Activated T-cell treated with anti-CD3 and anti-CD28 coated beads, Interleukin-2, amount 50 U/mL, for 4 hours (primary cell): ENCODE measurements around the gene CCNYL1. TPM values are rescaled to one million over a fixed set of nuclear protein-coding genes. Genes with fewer than 3 reads are reported as not detected.
A peak's percentile ranks its signal among the peaks of the same experiment; 100 is the strongest.
"Not testable (repeated sequence)": the region's sequence is repeated elsewhere in the genome, so short reads cannot be mapped to it uniquely, and the experiment has no call there.

Experiments used
- ATAC-seq, 2 donors: fragments of 200-7000 bp; cut with Tn5 transposase; one replicate each; pipeline ENCODE4 v1.10.0; 2021
- DNase-seq: peaks from one replicate; pipeline ENCODE4 v3.0.0-alpha.2; 2020
- H3K27me3 Mint-ChIP-seq: one replicate; pipeline ENCODE4 v1.8.0; 2021; ENCODE audit warnings: low read depth, mixed read lengths
- H3K36me3 Mint-ChIP-seq: one replicate; pipeline ENCODE4 v1.8.0; 2022; ENCODE audit warnings: mixed read lengths; ENCODE audit not compliant: insufficient read depth
- H3K4me1 Mint-ChIP-seq: one replicate; pipeline ENCODE4 v1.8.0; 2021; ENCODE audit warnings: low read depth, mixed read lengths
- H3K4me3 Mint-ChIP-seq: one replicate; pipeline ENCODE4 v1.8.0; 2021; ENCODE audit warnings: mild to moderate bottlenecking, moderate library complexity, mixed read lengths
- H3K9me3 Mint-ChIP-seq: one replicate; pipeline ENCODE4 v1.8.0; 2021; ENCODE audit warnings: mixed read lengths
- total RNA-seq, 3 donors: library from RNA; stranded (reverse); gene quantifications; one replicate each; pipeline ENCODE4 v1.2.1, GENCODE V29; 2021

CCNYL1 gene
- total RNA-seq, 3 donors from 2014 or later, result 6.3 to 10.3 (median 6.7) TPM

DNA sequence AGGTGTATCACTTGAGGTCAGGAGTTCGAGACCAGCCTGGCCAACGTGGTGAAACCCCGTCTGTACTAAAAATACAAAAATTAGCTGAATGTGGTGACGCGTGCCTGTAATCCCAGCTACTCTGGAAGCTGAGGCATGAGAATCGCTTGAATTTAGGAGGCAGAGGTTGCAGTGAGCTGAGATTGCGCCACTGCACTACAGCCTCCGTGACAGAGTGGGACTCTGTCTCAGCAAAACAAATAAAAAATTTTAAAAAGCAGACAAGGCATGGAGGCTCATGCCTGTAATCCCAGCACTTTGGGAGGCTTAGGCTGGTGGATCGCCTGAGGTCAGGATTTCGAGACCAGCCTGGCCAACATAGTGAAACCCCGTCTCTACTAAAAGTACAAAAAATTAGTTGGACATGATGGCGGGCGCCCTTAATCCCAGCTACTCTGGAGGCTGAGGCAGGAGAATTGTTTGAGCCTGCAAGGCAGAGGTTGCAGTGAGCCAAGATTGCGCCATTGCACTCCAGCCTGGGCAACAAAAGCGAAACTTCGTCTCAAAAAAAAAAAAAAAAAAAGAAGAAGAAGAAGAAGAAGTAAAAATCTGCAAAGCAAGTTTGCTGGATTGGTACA, 20.5 kb upstream of the CCNYL1 start:
- H3K4me1 Mint-ChIP-seq, DNase-seq, ATAC-seq, H3K36me3 Mint-ChIP-seq, H3K27me3 Mint-ChIP-seq, H3K9me3 Mint-ChIP-seq, H3K4me3 Mint-ChIP-seq: not testable (repeated sequence)

GRCh38 chr2:207692206-207693065, 19.0 kb upstream of the CCNYL1 start:
- H3K36me3 Mint-ChIP-seq, result no peaks in the 10 kb centered on the region
- ATAC-seq, result peak in 1 of 2 donors; percentile 35

GRCh38 chr2:207693641-207694249, 17.7 kb upstream of the CCNYL1 start:
- H3K4me1 Mint-ChIP-seq, result peaks cover 3% of the 10 kb centered on the region
- H3K4me3 Mint-ChIP-seq, result no peak overlapping the region
- ATAC-seq (no peak), DNase-seq (no peak)
- no peaks in the 10 kb centered on the region for H3K36me3 Mint-ChIP-seq
- H3K27me3 Mint-ChIP-seq, result peaks cover 2% of the 10 kb centered on the region
- H3K9me3 Mint-ChIP-seq, result no peaks in the 10 kb centered on the region

More at GRCh38 chr2:207692206-207693065, 19.0 kb upstream of the CCNYL1 start:
- Mint-ChIP-seq H3K4me1 (peaks cover 6% of the 10 kb centered on the region), H3K27me3 (peaks cover 2% of the 10 kb centered on the region), H3K9me3 (no peaks in the 10 kb centered on the region), H3K4me3 (no peak overlapping the region)
- peak; percentile 44 for DNase-seq

GRCh38 chr2:207694811-207695281, 16.6 kb upstream of the CCNYL1 start:
- Mint-ChIP-seq H3K36me3 (no peaks in the 10 kb centered on the region), H3K4me3 (no peak overlapping the region), H3K27me3 (peaks cover 2% of the 10 kb centered on the region), H3K9me3 (no peaks in the 10 kb centered on the region), H3K4me1 (peaks cover 3% of the 10 kb centered on the region)
- DNase-seq (no peak), ATAC-seq (no peak)

DNA sequence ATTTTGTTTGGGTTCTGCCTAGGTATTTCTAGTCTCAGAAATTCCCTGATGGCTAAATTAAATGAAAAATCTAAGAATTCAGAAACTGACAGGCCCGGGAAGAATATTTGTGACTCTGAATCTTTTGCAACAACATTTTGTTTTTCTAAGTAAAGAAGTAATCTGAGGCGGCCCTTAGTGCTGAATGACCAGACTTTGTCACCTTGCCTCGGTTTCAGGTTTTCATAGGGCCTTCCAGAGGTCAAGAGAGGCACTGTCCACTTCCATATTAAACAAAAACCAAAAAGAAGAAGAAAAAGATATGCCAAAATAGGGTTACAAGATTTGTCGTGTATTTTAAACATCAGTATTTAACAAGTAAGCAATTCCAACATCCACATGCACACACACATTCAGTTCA, 16.1 kb upstream of the CCNYL1 start:
- DNase-seq (no peak), ATAC-seq (no peak)
- no peaks in the 10 kb centered on the region for H3K36me3 Mint-ChIP-seq
- no peaks in the 10 kb centered on the region for H3K9me3 Mint-ChIP-seq
- peaks cover 2% of the 10 kb centered on the region for H3K27me3 Mint-ChIP-seq
- peaks cover 3% of the 10 kb centered on the region for H3K4me1 Mint-ChIP-seq
- H3K4me3 Mint-ChIP-seq, result no peak overlapping the region

- not testable (repeated sequence) for H3K4me1 Mint-ChIP-seq, H3K4me3 Mint-ChIP-seq, H3K27me3 Mint-ChIP-seq, H3K36me3 Mint-ChIP-seq, DNase-seq, H3K9me3 Mint-ChIP-seq, ATAC-seq
Measured at GRCh38 chr2:207696911-207697310, 14.5 kb upstream of the CCNYL1 start.

DNA sequence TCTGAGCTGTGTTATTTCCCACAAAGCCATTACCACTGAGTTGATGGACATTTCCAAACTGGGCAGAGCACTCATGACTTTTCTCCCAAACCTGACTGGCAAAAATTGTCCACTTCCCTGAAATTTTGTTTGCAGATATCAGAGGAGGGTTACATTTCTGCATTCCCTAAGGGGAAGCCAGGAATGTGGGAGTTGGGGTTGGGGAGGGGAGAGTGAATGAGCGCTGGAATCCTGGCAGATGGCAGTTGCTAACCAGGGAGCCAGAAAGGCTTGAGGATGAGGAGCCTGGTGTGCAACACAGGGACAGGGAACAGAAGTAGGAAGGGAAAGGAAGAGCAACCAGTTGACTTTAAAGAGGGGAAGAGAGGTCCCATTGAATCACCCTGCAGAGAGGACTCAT, 14.0 kb upstream of the CCNYL1 start:
- no peak for DNase-seq
- Mint-ChIP-seq H3K4me3 (no peak overlapping the region), H3K4me1 (no peaks in the 10 kb centered on the region), H3K36me3 (no peaks in the 10 kb centered on the region), H3K9me3 (no peaks in the 10 kb centered on the region), H3K27me3 (peaks cover 2% of the 10 kb centered on the region)
- ATAC-seq, result no peak

- no peaks in the 10 kb centered on the region for H3K9me3 Mint-ChIP-seq
- no peaks in the 10 kb centered on the region for H3K36me3 Mint-ChIP-seq
- H3K4me3 Mint-ChIP-seq, result no peak overlapping the region
- DNase-seq (no peak), ATAC-seq (no peak)
- H3K4me1 Mint-ChIP-seq, result no peaks in the 10 kb centered on the region
- H3K27me3 Mint-ChIP-seq, result peaks cover 2% of the 10 kb centered on the region
Measured at GRCh38 chr2:207698301-207698700, 13.1 kb upstream of the CCNYL1 start.

- no peaks in the 10 kb centered on the region for H3K36me3 Mint-ChIP-seq
- no peak overlapping the region for H3K4me3 Mint-ChIP-seq
- no peaks in the 10 kb centered on the region for H3K9me3 Mint-ChIP-seq
Measured at GRCh38 chr2:207704078-207704477, 7.4 kb upstream of the CCNYL1 start.

GRCh38 chr2:207704671-207705070, 6.8 kb upstream of the CCNYL1 start:
- ATAC-seq, result no peak
- H3K27me3 Mint-ChIP-seq, result no peaks in the 10 kb centered on the region

More at GRCh38 chr2:207704078-207704477, 7.4 kb upstream of the CCNYL1 start:
- no peak for DNase-seq
- Mint-ChIP-seq H3K27me3 (no peaks in the 10 kb centered on the region), H3K4me1 (no peaks in the 10 kb centered on the region)
- ATAC-seq, result no peak

DNA sequence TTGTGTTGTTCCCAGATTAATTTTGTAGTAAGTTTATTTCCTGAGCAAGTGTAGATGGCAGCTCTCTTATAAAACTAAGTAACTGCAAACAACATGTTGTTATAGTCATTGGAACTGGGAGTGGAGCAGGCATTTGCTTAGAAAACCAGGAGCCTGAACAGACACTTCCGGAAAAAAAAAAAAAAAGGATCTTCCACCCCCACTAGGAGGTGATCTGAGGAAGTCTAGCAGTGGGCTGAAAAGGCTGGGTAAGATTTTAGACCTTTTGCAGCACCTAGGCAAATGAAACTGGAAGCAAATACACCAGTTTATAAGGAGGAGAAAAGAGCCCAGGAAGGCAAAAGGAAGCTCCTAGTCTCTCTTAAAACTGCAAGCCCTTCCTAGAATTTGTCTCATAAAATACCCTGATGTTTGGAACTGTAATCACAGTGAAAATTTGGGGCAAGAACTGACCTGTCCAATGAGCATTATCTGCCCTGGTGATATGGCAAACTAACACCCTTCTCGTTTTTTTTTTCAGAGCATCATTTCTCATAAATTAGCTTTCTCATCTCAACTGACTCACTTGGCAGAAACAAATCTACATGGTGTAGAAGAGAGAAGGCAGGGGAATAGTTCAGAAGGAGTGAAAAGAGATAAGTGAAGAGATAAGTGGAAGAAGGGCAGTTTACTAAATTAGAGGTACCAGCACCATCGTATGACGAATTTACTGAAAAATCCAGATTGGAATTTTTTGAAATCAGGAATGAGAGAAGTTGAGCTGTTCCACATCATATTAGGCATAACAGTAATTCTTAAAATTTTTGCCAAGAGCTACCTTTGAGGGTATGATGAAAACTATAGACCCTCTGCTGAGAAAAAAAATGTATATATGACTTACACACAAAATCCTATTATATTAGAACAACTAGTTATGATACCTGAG, 4.2 kb upstream of the CCNYL1 start:
- ATAC-seq (no peak), DNase-seq (no peak)
- H3K4me3 Mint-ChIP-seq, result no peak overlapping the region

More at GRCh38 chr2:207704671-207705070, 6.8 kb upstream of the CCNYL1 start:
- Mint-ChIP-seq H3K9me3 (no peaks in the 10 kb centered on the region), H3K36me3 (no peaks in the 10 kb centered on the region), H3K4me3 (no peak overlapping the region), H3K4me1 (no peaks in the 10 kb centered on the region)
- DNase-seq, result no peak

GRCh38 chr2:207711750-207712530, 500 bp downstream of the CCNYL1 start:
- Mint-ChIP-seq H3K4me1 (peaks cover 27% of the 10 kb centered on the region), H3K9me3 (no peaks in the 10 kb centered on the region), H3K4me3 (peak overlapping the region; percentile 99), H3K36me3 (peaks cover 8% of the 10 kb centered on the region), H3K27me3 (no peaks in the 10 kb centered on the region)
- DNase-seq, result peak; percentile 40
- peak; percentile 28 to 35 for ATAC-seq

More for the DNA sequence above, 4.2 kb upstream of the CCNYL1 start:
- Mint-ChIP-seq H3K27me3 (no peaks in the 10 kb centered on the region), H3K9me3 (no peaks in the 10 kb centered on the region), H3K36me3 (no peaks in the 10 kb centered on the region), H3K4me1 (peaks cover 6% of the 10 kb centered on the region)

- peaks cover 29% of the 10 kb centered on the region for H3K4me1 Mint-ChIP-seq
- no peak for ATAC-seq
Measured at GRCh38 chr2:207716056-207716455, 4.6 kb downstream of the CCNYL1 start.

More at GRCh38 chr2:207716056-207716455, 4.6 kb downstream of the CCNYL1 start:
- H3K36me3 Mint-ChIP-seq, result peaks cover 14% of the 10 kb centered on the region
- H3K4me3 Mint-ChIP-seq, result no peak overlapping the region
- H3K27me3 Mint-ChIP-seq, result no peaks in the 10 kb centered on the region
- no peak for DNase-seq
- H3K9me3 Mint-ChIP-seq, result no peaks in the 10 kb centered on the region
